Spleen (tissue), 11 donors: Measurements from ENCODE around the gene OR52A1. TPM values are rescaled to one million over a fixed set of nuclear protein-coding genes. Genes with fewer than 3 reads are reported as not detected.

Experiments used
- DNase-seq: peaks from one replicate; pipeline ENCODE4 v3.0.0-alpha.2; 2020
- H3K27ac ChIP-seq, 8 donors: fragments of 200-600 bp; sonication (generic) in 7 of 8; 1 replicate in 4 of 8; 2 replicates in 4 of 8; pipeline versions ENCODE4 v1.5.0 to v1.8.0; 2016 to 2021; ENCODE audit warnings: inconsistent platforms in 4 of 8, mild to moderate bottlenecking in 4 of 8, moderate library complexity in 1 of 8
- H3K27me3 ChIP-seq, 7 donors: fragments of 200-600 bp; sonication (generic) in 6 of 7; replicated peaks in 1 of 7; 1 replicate in 4 of 7; 2 replicates in 3 of 7; pipeline versions ENCODE4 v1.5.0 to v1.8.0; 2016 to 2021; ENCODE audit warnings: inconsistent platforms in 3 of 7, mild to moderate bottlenecking in 1 of 7
- H3K36me3 ChIP-seq, 6 donors: fragments of 200-600 bp; sonication (generic) in 5 of 6; 1 replicate in 4 of 6; 2 replicates in 2 of 6; pipeline versions ENCODE4 v1.5.0 to v1.8.0; 2016 to 2021; ENCODE audit warnings: inconsistent platforms in 2 of 6
- H3K4me1 ChIP-seq, 6 donors: fragments of 200-600 bp; sonication (generic) in 5 of 6; 1 replicate in 3 of 6; 2 replicates in 3 of 6; pipeline versions ENCODE4 v1.5.0 to v1.8.0; 2016 to 2021; ENCODE audit warnings: inconsistent platforms in 3 of 6
- H3K4me3 ChIP-seq, 8 donors: fragments of 200-600 bp; sonication (generic) in 7 of 8; 1 replicate in 4 of 8; 2 replicates in 4 of 8; pipeline versions ENCODE4 v1.5.0 to v1.8.0; 2016 to 2021; ENCODE audit warnings: inconsistent platforms in 4 of 8, mild to moderate bottlenecking in 4 of 8, moderate library complexity in 2 of 8
- H3K9me3 ChIP-seq, 8 donors: fragments of 200-600 bp; sonication (generic) in 7 of 8; 1 replicate in 4 of 8; 2 replicates in 4 of 8; pipeline versions ENCODE4 v1.5.0 to v1.8.0; 2016 to 2021; ENCODE audit warnings: inconsistent platforms in 4 of 8
- CTCF ChIP-seq, 11 experiments: fragments of 200-600 bp in 7 of 11; fragments of 450-650 bp in 4 of 11; sonication (generic) in 4 of 11; IDR thresholded peaks in 8 of 11; conservative IDR thresholded peaks in 3 of 11; 1 replicate in 7 of 11; 2 replicates in 4 of 11; pipeline versions ENCODE4 v1.4.0 to v1.8.0; 2016 to 2021; ENCODE audit warnings: antibody characterized with exemption in 11 of 11, inconsistent platforms in 4 of 11, mild to moderate bottlenecking in 1 of 11
- POLR2A ChIP-seq, 3 donors: fragments of 450-650 bp; IDR thresholded peaks; one replicate each; pipeline ENCODE4 v1.5.1; 2017; ENCODE audit warnings: antibody characterized with exemption in 3 of 3, mild to moderate bottlenecking in 1 of 3
- POLR2AphosphoS5 ChIP-seq, 3 donors: sonication (generic); formaldehyde crosslinking; IDR thresholded peaks; one replicate each; pipeline ENCODE4 v1.5.1; 2017; ENCODE audit warnings: antibody characterized with exemption in 3 of 3
- WGBS, 5 donors: extraction: QIAGEN DNeasy Blood & Tissue Kit in 3 of 5; methylation state at CpG; one replicate each; pipeline versions ENCODE4 v1.1.5 to v1.1.7; 2013 to 2018; 5-methylcytosine and 5-hydroxymethylcytosine counted together
- intact Hi-C: fragments of 100-400 bp; cut with DNase I; formaldehyde crosslinking; loops from one replicate; pipeline ENCODE4 v1.15.0; 2023; ENCODE audit warnings: low total_unique reads
- polyA plus RNA-seq, 3 donors: library from polyadenylated mRNA; stranded (reverse); fragments of 200-250 nt; gene quantifications; one replicate each; pipeline ENCODE4 v1.2.1, GENCODE V29; 2013
- total RNA-seq, 7 donors: library from RNA; depleted of rRNA in 3 of 7; stranded (reverse); fragments of >200 nt in 3 of 7; fragmentation: NEBNext Ultra II Directional in 4 of 7; extraction: Animal tissue kit (Norgen Biotek cat#: 25700) in 4 of 7; gene quantifications; one replicate each; pipeline versions ENCODE4 v1.1.0 to v1.2.1, GENCODE V29; 2016 to 2021
- donor health status: healthy with polysubstance abuse.
- donor health status: DM: no; HTN: no; CAD: no; lungs with moderate emphysema.
- donor health status: DM: no; HTN: no; CAD: no.
- donor health status: Bipolar disorder and iron deficiency.
- donor health status: healthy.
- donor health status: DM: no; HTN: no; CAD: no.
- donor health status: DM: yes; HTN: yes; CAD: no.

Gene OR52A1
- total and polyA plus RNA-seq, 10 donors = not detected

- intact Hi-C loops = no loop called here
- no peak for DNase-seq
Observed at GRCh38 chr11:5137996-5138395, 16.6 kb downstream of the OR52A1 start, which contains the start of gene OR52A5. Gene OR52A5, minus strand, starts transcription at chr11:5138356. Its CDS starts 5,714 bp downstream, at chr11:5132642.

DNA sequence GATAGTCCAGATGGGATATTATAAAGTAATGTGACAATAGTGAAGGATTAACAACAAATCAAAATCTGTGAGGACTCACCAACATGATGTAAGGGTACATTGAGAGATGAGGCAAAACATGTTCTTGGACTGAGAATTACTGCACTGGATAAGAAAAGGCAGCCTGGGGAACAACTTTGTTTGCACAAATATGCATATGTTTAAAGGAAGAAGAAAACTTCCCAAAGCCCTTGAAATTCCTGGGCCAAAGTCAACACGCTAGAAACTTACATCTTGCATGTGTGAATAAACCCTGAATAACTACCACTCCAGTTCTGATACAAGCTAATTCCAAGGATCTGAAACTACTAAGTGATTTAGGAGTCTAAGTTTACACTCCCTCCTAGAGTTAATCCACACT lies 17.5 kb downstream of the OR52A1 start:
- Histone ChIP-seq H3K36me3 (no peaks in the 10 kb centered on the region), H3K4me1 (no peaks in the 10 kb centered on the region), H3K4me3 (no peak overlapping the region), H3K9me3 (no peaks in the 10 kb centered on the region), H3K27me3 (peaks cover 0 to 5% (median 0%) of the 10 kb centered on the region in 7 donors), H3K27ac (no peak overlapping the region)
- intact Hi-C loops = no loop called here
- no peak for DNase-seq
- TF ChIP-seq POLR2A (IDR thresholded peaks at IDR 0.05) = no peak
- TF ChIP-seq POLR2AphosphoS5 (IDR thresholded peaks at IDR 0.05) = no peak
- TF ChIP-seq CTCF (IDR thresholded peaks at IDR 0.05 in 8 of 11, conservative IDR thresholded peaks at IDR 0.05 in 3 of 11) = no peak
- 71 to 82% (median 74%) methylated on average over 1 of the region's 1 CpG for WGBS, 5 donors

More at GRCh38 chr11:5137996-5138395, 16.6 kb downstream of the OR52A1 start, which contains the start of gene OR52A5:
- Histone ChIP-seq H3K27ac (no peak within 1 kb of the TSS), H3K27me3 (peaks cover 0 to 5% (median 0%) of the 10 kb centered on the region in 7 donors), H3K9me3 (no peaks in the 10 kb centered on the region), H3K4me1 (no peaks in the 10 kb centered on the region), H3K4me3 (no peak within 1 kb of the TSS), H3K36me3 (no peaks in the 10 kb centered on the region)
- no peak for TF ChIP-seq POLR2A (IDR thresholded peaks at IDR 0.05)
- no peak for TF ChIP-seq POLR2AphosphoS5 (IDR thresholded peaks at IDR 0.05)
- no peak for TF ChIP-seq CTCF (IDR thresholded peaks at IDR 0.05 in 8 of 11, conservative IDR thresholded peaks at IDR 0.05 in 3 of 11)
- WGBS, 5 donors = 78 to 89% (median 86%) methylated on average over 2 of the region's 2 CpGs

GRCh38 chr11:5136261-5136660 lies 18.3 kb downstream of the OR52A1 start:
- Histone ChIP-seq H3K9me3 (no peaks in the 10 kb centered on the region), H3K4me1 (no peaks in the 10 kb centered on the region), H3K27me3 (peaks cover 0 to 5% (median 0%) of the 10 kb centered on the region in 7 donors), H3K36me3 (no peaks in the 10 kb centered on the region), H3K4me3 (no peak overlapping the region), H3K27ac (no peak overlapping the region)
- TF ChIP-seq POLR2A (IDR thresholded peaks at IDR 0.05) (no peak), CTCF (IDR thresholded peaks at IDR 0.05 in 8 of 11, conservative IDR thresholded peaks at IDR 0.05 in 3 of 11) (no peak), POLR2AphosphoS5 (IDR thresholded peaks at IDR 0.05) (no peak)
- intact Hi-C loops = no loop called here
- no peak for DNase-seq

GRCh38 chr11:5131584-5132335 lies 22.8 kb downstream of the OR52A1 start:
- no peak for DNase-seq
- H3K27ac ChIP-seq = no peak overlapping the region
- no peaks in the 10 kb centered on the region for H3K4me1 ChIP-seq
- H3K27me3 ChIP-seq = peaks cover 0 to 5% (median 0%) of the 10 kb centered on the region in 7 donors
- H3K9me3 ChIP-seq = no peaks in the 10 kb centered on the region
- no peak overlapping the region for H3K4me3 ChIP-seq
- TF ChIP-seq POLR2A (IDR thresholded peaks at IDR 0.05) = no peak
- TF ChIP-seq CTCF (IDR thresholded peaks at IDR 0.05 in 8 of 11, conservative IDR thresholded peaks at IDR 0.05 in 3 of 11) = no peak
- no peak for TF ChIP-seq POLR2AphosphoS5 (IDR thresholded peaks at IDR 0.05)
- no peaks in the 10 kb centered on the region for H3K36me3 ChIP-seq
- 77 to 88% (median 85%) methylated on average over 8 of the region's 8 CpGs for WGBS, 5 donors
- intact Hi-C loops = no loop called here
